COLO668 (cell line): Measurements from ENCODE around the gene HS6ST2.
A peak's percentile ranks its signal among the peaks of the same experiment; 100 is the strongest.

ENCODE experiments used
- DNase-seq: peaks from one replicate; lab custom pipeline; 2025; ENCODE audit not compliant: unreplicated experiment; lab: John Stamatoyannopoulos, UW

Gene HS6ST2

GRCh38 chrX:132624466-132624865 lies 334.0 kb downstream of the HS6ST2 start:
- no peak for DNase-seq

GRCh38 chrX:132623942-132624341 lies 334.5 kb downstream of the HS6ST2 start:
- DNase-seq: no peak

DNA sequence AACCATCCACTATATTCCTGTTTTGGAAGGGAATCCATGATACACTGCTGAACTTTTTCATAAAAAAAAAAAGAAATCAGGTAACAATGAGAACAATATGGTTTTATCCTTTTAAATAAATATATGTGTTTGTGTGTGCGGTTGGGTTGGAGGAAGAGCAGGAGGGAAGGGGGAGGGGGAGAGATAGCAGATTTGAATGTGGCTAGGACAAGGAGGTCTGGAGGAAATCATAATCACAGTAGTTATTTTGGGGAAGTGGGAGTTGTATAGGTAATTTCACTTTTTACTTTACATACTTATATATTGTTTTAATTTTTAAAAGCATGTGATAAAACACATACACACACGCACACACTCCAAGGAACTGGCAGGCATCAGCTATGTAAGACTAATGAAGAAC lies 335.1 kb downstream of the HS6ST2 start:
- no peak for DNase-seq

DNA sequence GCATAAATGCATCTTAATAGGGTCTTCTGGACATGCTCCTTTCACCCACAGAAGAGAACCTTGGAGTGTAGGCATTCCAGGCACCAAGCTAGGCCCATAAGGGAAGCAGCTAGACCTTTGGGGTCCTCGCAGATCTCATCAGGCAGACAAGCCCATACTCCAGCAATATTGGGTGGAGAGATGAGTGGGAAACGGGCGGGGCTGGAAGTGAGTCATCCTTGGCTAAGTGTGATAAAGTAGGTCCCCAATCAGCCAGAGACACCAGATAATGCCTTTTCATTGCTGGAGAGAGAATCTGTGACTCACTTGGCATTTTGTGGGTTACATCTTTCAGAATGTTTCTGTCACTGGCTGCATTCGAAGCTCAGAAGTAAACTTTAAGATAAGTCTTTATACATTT lies 336.3 kb downstream of the HS6ST2 start:
- DNase-seq: no peak

DNA sequence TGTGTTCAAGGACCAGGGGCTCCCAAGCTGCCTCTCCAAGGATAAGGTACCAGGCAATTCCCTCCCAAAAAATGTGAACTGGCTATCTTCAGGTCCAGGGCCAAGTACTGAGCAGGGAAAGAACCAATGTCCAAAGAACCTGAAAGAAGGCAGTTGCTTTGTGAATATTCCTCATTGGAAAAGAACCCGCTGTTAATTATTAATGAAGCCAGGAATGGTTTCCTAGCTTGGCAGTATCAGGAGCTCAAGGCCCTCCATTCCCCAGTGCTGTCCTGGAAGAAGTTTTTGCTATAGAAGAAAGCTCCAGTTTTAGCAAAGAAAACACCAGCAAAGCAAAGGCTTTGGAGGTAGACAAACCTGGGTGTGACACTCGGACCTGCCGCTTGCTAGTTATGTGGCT lies 339.6 kb downstream of the HS6ST2 start:
- DNase-seq: no peak

- peak; percentile 42 for DNase-seq
Measured at GRCh38 chrX:132615391-132616131, 342.9 kb downstream of the HS6ST2 start.

DNA sequence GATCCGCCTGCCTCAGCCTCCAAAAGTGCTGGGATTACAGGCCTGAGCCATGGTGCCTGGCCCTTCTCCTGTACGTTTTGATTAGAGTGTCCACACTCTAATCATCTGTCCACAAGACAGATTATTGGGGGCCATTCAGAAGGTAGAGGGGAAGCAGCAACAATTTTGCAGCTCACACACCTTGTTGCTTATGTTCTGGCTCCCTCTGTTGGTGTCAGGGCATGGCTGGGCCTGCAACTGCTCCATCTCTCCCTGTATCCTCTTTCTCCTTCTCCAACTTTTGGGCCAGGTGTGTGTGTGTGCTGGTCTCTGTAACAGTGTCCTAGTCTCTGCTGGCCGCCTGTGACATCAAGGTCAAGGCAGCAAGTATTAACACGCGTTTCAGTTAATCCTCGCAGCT lies 344.1 kb downstream of the HS6ST2 start:
- DNase-seq: peak; percentile 13

DNA sequence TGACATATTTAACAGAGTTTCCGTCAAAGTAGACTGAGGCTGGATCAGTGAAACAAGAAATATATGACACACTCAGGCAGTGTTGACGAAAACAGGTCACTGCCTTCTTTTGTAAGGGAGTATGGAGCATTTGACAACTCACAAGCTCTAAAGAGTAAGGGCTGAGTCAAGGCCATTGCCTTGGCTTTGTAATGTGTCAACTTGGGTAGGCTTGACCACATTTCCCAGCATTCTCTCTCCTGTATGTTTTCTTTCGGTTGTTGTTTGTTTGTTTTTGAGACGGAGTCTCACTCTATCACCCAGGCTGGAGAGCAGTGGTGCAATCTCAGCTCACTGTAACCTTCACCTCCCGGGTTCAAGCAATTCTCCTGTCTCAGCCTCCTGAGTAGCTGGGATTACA lies 344.6 kb downstream of the HS6ST2 start:
- no peak for DNase-seq

DNA sequence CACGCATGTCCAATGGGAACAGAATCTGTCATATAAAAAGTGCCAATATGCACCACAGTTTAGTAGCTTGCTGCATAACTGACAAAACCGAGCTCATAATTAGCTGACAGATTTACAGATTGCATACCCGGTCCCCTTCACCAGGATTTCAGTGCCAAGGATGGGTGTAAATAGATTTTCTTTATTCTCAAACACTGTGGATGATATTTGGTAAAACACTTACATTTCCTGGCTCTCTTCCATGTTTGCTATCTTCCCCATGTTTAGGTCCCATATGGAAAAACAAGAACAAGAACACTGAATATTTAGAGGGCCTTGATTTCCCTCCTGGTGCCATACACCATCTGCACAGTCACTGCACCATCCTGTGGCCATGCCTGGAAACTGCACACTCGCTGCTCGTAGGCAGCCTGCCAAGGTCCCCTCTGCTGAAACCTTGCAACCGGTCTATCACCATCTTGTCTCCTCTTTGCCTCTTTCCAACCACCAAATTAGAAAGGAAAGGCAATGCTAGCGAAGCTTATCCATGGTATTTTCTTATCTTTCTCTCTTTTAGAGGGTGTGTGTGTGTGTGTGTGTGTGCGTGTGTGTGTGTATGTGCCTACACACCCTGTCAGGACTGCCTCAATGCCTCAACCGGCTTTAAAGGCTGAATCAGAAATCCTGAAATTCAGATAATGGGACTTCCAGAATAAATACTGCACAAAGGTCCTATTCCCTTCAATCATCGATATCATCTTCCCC lies 345.4 kb downstream of the HS6ST2 start:
- DNase-seq: peak; percentile 38

- no peak for DNase-seq
Measured at GRCh38 chrX:132610536-132610935, 347.9 kb downstream of the HS6ST2 start.

DNA sequence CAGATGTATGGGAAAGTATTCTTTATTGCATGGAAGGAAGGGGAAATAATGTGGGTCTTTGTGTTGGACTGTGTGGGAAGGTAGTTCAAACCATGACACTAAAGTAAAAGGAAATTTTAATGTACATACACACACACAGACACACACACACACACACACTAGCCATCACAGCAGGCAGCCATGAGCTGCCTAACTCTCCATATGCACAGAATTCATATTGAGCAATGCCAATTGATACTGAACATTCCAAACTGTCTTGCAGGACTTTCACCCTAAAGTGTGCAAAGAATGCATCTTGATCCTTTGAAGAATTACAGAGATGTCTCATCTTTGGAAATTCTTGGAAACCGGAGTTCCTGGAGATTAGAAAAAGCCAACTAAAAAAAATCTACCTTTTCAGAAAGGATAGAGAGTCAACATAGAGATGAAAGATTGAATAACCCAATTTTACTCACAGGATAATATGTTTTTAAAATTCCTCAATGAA lies 349.0 kb downstream of the HS6ST2 start:
- no peak for DNase-seq

DNA sequence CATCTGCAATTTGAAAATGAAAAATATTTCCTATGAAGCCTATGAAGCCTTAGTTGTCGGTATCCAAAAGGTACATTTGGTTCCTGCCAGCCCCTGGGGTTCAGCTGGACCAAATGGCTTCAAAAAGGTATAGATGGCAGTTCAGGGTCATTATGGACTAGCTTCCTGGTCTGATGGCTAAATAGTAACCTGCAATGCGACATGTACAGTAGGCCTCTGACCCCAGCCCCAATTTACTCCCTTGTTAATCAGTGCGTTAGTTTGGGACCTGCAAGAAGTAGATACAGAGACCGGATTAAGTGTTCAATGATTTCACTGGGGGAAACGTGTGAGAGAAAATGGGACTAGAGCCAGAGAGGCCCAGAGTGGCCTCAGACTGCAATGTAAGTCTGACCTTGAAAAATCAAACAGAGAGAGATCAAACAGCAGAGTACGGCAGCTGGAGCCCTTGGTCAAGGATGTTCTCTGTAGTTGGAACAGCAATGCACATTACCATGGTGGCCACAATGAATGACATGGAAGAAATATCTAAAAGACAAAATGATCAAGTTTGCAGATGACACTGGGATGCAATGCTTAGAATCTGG lies 354.6 kb downstream of the HS6ST2 start:
- DNase-seq: no peak

DNA sequence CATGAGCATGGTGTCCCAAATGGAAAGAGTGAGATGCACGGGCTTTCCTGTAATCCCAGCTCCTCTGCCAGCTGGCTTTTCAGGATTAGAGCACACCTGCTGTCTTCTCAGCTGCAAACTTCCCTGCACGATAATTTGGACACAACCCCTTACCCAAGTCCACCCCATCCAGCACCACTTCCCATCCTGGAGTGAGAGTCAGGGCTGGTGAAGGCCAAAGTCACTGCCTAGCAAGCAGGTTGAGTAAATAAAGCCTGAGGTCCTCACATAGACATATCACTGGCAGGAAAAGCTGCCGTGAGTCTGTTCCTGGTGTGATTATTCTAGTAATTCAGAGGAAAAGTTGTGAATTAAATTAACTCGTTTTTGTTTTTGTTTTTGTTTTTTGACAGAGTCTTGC lies 355.7 kb downstream of the HS6ST2 start:
- DNase-seq: no peak

GRCh38 chrX:132594999-132595398 lies 363.4 kb downstream of the HS6ST2 start:
- no peak for DNase-seq

DNA sequence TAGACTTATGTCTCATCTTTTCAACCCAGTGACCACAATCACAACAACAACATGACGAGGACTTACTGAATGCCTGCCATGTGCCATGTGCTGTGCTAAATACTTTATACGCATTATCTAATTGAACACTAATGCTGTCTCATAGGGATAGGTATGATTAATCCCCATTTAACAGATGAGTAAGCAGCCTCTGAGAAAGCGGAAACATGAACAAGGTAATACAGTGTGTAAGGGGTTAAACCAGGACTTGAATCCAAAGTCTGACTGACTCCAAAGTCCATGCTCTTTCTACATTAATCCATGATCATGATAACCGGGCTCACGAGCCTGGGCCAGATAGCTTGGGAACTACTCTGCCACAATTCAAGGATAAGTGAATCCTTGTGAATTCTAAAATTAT lies 364.3 kb downstream of the HS6ST2 start:
- DNase-seq: no peak

DNA sequence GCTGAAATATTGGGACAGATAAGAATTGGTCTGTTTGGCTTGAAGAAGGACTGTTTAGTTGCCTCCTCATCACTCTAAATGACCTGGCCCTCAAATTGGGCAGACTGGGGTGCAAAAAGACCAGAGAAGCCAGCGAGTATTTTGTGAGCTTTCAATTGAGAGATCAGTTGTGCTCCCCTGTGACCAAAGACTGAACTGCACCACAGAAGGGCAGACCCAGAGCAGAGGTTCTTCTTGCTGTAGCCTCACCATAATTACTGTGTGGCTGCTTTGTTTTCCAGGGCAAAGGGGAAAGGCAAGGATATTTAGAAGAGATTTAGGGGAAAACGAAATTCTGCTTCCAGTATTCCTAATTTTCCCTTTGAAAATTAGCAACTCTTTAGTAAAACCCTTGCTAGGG lies 365.5 kb downstream of the HS6ST2 start:
- peak; percentile 44 for DNase-seq

- peak; percentile 37 for DNase-seq
Measured at GRCh38 chrX:132591719-132592275, 366.6 kb downstream of the HS6ST2 start.

DNA sequence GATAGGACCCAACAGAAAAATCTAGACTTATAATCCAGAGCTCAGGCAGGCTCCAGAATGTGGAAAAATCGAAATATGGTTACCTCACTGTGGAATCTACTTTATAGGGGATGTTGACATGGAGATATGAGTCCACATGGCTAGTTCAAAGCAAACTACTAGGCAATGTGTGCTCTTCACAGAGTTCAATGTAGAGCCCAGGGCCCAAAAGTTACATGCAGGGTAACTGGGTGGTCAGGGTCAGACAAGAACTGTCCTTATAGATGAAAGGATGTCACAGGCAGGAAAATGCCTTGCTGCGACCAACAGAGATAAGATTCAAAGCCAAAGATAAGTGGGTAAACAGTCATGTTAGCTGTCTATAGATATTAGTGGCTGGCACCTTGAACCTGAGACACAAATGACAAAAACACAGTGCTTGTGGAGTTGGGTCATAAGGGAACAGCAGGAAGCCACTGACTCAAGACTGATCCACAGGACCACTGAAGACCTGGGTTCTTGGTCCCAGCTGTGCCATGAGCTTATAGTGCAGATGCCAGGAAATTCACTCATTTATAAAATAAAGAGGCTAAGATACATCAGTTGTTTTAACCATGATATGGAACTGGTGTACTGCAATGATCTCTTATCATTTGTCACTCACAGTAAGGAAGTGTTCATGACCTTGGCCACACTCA lies 367.9 kb downstream of the HS6ST2 start:
- DNase-seq: no peak

- no peak for DNase-seq
Measured at GRCh38 chrX:132584936-132585335, 373.5 kb downstream of the HS6ST2 start.

GRCh38 chrX:132576939-132577338 lies 381.5 kb downstream of the HS6ST2 start:
- peak; percentile 6 for DNase-seq
